Activated T-helper 1 cell treated with anti-CD3 and anti-CD28 coated beads, Interleukin-2, amount 50 U/mL, for 16 hours (primary cell): ENCODE measurements around the gene EBLN2.
"Not testable (repeated sequence)": the region's sequence is repeated elsewhere in the genome, so short reads cannot be mapped to it uniquely, and the experiment has no call there.

Experiments used
- DNase-seq, 2 donors: peaks; one replicate each; pipeline ENCODE4 v3.0.0-alpha.2; 2020; ENCODE audit warnings: low read depth in 1 of 2, low spot score in 1 of 2

EBLN2 gene

GRCh38 chr3:73060302-73060723 lies 1.1 kb upstream of the EBLN2 start:
- DNase-seq = no peak

- not testable (repeated sequence) for DNase-seq
Observed at GRCh38 chr3:73066243-73066642, 4.8 kb downstream of the EBLN2 start.

- no peak for DNase-seq
Observed at GRCh38 chr3:73068419-73068818, 7.0 kb downstream of the EBLN2 start.

- no peak for DNase-seq
Observed at GRCh38 chr3:73069187-73069586, 7.7 kb downstream of the EBLN2 start.

- DNase-seq = no peak
Observed at GRCh38 chr3:73069775-73070444, 8.5 kb downstream of the EBLN2 start.

GRCh38 chr3:73070675-73071575 lies 9.5 kb downstream of the EBLN2 start:
- no peak for DNase-seq

- no peak for DNase-seq
Observed at GRCh38 chr3:73071952-73072351, 10.5 kb downstream of the EBLN2 start.

GRCh38 chr3:73072634-73073033 lies 11.2 kb downstream of the EBLN2 start:
- no peak for DNase-seq

- DNase-seq = no peak
Observed at GRCh38 chr3:73073091-73073707, 11.7 kb downstream of the EBLN2 start.

- DNase-seq = no peak
Observed at GRCh38 chr3:73074781-73075180, 13.3 kb downstream of the EBLN2 start.

- no peak for DNase-seq
Observed at GRCh38 chr3:73080216-73080966, 18.9 kb downstream of the EBLN2 start.

- DNase-seq = no peak
Observed at GRCh38 chr3:73081140-73081539, 19.7 kb downstream of the EBLN2 start.

GRCh38 chr3:73084170-73084569 lies 22.7 kb downstream of the EBLN2 start:
- no peak for DNase-seq

GRCh38 chr3:73086071-73086494 lies 24.6 kb downstream of the EBLN2 start:
- peak in 1 of 2 donors; percentile 15 for DNase-seq

- no peak for DNase-seq
Observed at GRCh38 chr3:73094129-73094528, 32.7 kb downstream of the EBLN2 start.

GRCh38 chr3:73094951-73095350 lies 33.5 kb downstream of the EBLN2 start:
- DNase-seq = no peak

GRCh38 chr3:73096169-73096568 lies 34.7 kb downstream of the EBLN2 start:
- DNase-seq = no peak

GRCh38 chr3:73098026-73098425 lies 36.6 kb downstream of the EBLN2 start:
- no peak for DNase-seq

- no peak for DNase-seq
Observed at GRCh38 chr3:73098873-73099272, 37.4 kb downstream of the EBLN2 start.

- DNase-seq = peak; percentile 58 to 59
Observed at GRCh38 chr3:73100741-73101559, 39.5 kb downstream of the EBLN2 start.
